ENCODE measurements around the gene RBM18.

Gene RBM18

GRCh38 chr9:122264360-122265148 is at the start of gene RBM18, which contains the start of gene MRRF:
Gene RBM18 (minus strand): TSS chr9:122264840. CDS start chr9:122261492, 3,348 bp downstream.
Gene MRRF (plus strand): TSS chr9:122264882. CDS start chr9:122270892, 6,010 bp downstream.
- peak; percentile 21 to 90 (median 83) for DNase-seq

GRCh38 chr9:122314165-122314564 is 49.5 kb upstream of the RBM18 start:
- peak in 2 of 58 donors; percentile 8 to 14 for DNase-seq

- no peak for DNase-seq
Measured at GRCh38 chr9:122309861-122310260, 45.2 kb upstream of the RBM18 start.

GRCh38 chr9:122307925-122308324 is 43.3 kb upstream of the RBM18 start:
- DNase-seq: no peak

- no peak for DNase-seq
Measured at GRCh38 chr9:122307061-122307460, 42.4 kb upstream of the RBM18 start.

GRCh38 chr9:122302237-122303093 is 37.8 kb upstream of the RBM18 start:
- no peak for DNase-seq

- no peak for DNase-seq
Measured at GRCh38 chr9:122297512-122297911, 32.9 kb upstream of the RBM18 start.

GRCh38 chr9:122294531-122294930 is 29.9 kb upstream of the RBM18 start:
- DNase-seq: no peak

- DNase-seq: no peak
Measured at GRCh38 chr9:122291458-122291857, 26.8 kb upstream of the RBM18 start.

GRCh38 chr9:122287214-122287720 is 22.6 kb upstream of the RBM18 start:
- DNase-seq: no peak

GRCh38 chr9:122286764-122287163 is 22.1 kb upstream of the RBM18 start:
- DNase-seq: no peak

- no peak for DNase-seq
Measured at GRCh38 chr9:122281368-122281767, 16.7 kb upstream of the RBM18 start.

GRCh38 chr9:122277285-122277897 is 12.8 kb upstream of the RBM18 start:
- DNase-seq: no peak

- no peak for DNase-seq
Measured at GRCh38 chr9:122276096-122276495, 11.5 kb upstream of the RBM18 start.

GRCh38 chr9:122274055-122274454 is 9.4 kb upstream of the RBM18 start:
- no peak for DNase-seq

- DNase-seq: no peak
Measured at GRCh38 chr9:122268041-122268814, 3.6 kb upstream of the RBM18 start.

GRCh38 chr9:122265149-122265915 is 692 bp upstream of the RBM18 start:
- DNase-seq: peak in 3 of 58 donors; percentile 48 to 65 (median 55)

GRCh38 chr9:122263699-122264349 is 816 bp downstream of the RBM18 start:
- no peak for DNase-seq

GRCh38 chr9:122262073-122262472 is 2.6 kb downstream of the RBM18 start:
- DNase-seq: no peak
